ENCODE measurements around the gene ABCB10. TPM values are rescaled to one million over a fixed set of nuclear protein-coding genes. Genes with fewer than 3 reads are reported as not detected.

ABCB10 gene
- total RNA-seq, 2 donors from 2014 or later, result 11.0 to 21.9 TPM

- Histone ChIP-seq H3K4me3 (no peak overlapping the region), H3K4me1 (replicated peaks) (peaks cover 7% of the 10 kb centered on the region), H3K27ac (no peak overlapping the region), H3K27me3 (replicated peaks; ENCODE audit: insufficient read depth) (no peaks in the 10 kb centered on the region), H3K36me3 (no peaks in the 10 kb centered on the region), H3K9me3 (no peaks in the 10 kb centered on the region)
- no peak for TF ChIP-seq POLR2AphosphoS5 (IDR thresholded peaks at IDR 0.05)
- intact Hi-C loops (cut with DNase I), result no loop called here
- 91% methylated on average over 3 of the region's 3 CpGs for WGBS
- DNase-seq (ENCODE audit: low spot score), result no peak
Measured at GRCh38 chr1:229581485-229581884, 23.0 kb upstream of the ABCB10 start.

GRCh38 chr1:229579059-229579673 lies 20.7 kb upstream of the ABCB10 start:
- TF ChIP-seq POLR2A (IDR thresholded peaks at IDR 0.05) (no peak), POLR2AphosphoS5 (IDR thresholded peaks at IDR 0.05) (peak; percentile 68), CTCF (IDR thresholded peaks at IDR 0.05) (no peak)
- 2% methylated on average over 9 of the region's 9 CpGs for WGBS
- DNase-seq (ENCODE audit: low spot score), result peak; percentile 66
- Histone ChIP-seq H3K4me1 (replicated peaks) (peaks cover 7% of the 10 kb centered on the region), H3K27ac (peak overlapping the region; percentile 68 to 70), H3K4me3 (no peak overlapping the region), H3K36me3 (no peaks in the 10 kb centered on the region), H3K9me3 (no peaks in the 10 kb centered on the region), H3K27me3 (replicated peaks; ENCODE audit: insufficient read depth) (no peaks in the 10 kb centered on the region)
- intact Hi-C loops (cut with DNase I), result no loop called here

- intact Hi-C loops (cut with DNase I), result no loop called here
- H3K27me3 ChIP-seq (replicated peaks; ENCODE audit: insufficient read depth), result no peaks in the 10 kb centered on the region
- H3K27ac ChIP-seq, result peak overlapping the region; percentile 68 to 70
- H3K4me3 ChIP-seq, result no peak overlapping the region
- 64% methylated on average over 14 of the region's 14 CpGs for WGBS
- TF ChIP-seq POLR2AphosphoS5 (IDR thresholded peaks at IDR 0.05) (no peak), CTCF (IDR thresholded peaks at IDR 0.05) (peak in 1 of 4 experiments; percentile 26)
- peaks cover 7% of the 10 kb centered on the region for H3K4me1 ChIP-seq (replicated peaks)
- H3K9me3 ChIP-seq, result no peaks in the 10 kb centered on the region
- H3K36me3 ChIP-seq, result no peaks in the 10 kb centered on the region
- DNase-seq (ENCODE audit: low spot score), result no peak
Measured at GRCh38 chr1:229578168-229579058, 19.9 kb upstream of the ABCB10 start.

GRCh38 chr1:229574679-229575442 lies 16.4 kb upstream of the ABCB10 start:
- Histone ChIP-seq H3K4me3 (no peak overlapping the region), H3K27me3 (replicated peaks; ENCODE audit: insufficient read depth) (no peaks in the 10 kb centered on the region), H3K27ac (no peak overlapping the region), H3K36me3 (no peaks in the 10 kb centered on the region), H3K4me1 (replicated peaks) (peaks cover 7% of the 10 kb centered on the region), H3K9me3 (no peaks in the 10 kb centered on the region)
- no peak for TF ChIP-seq CTCF (IDR thresholded peaks at IDR 0.05)
- no peak for DNase-seq (ENCODE audit: low spot score)
- intact Hi-C loops (cut with DNase I), result no loop called here
- 96% methylated on average over 6 of the region's 6 CpGs for WGBS

- H3K27ac ChIP-seq, result no peak overlapping the region
- H3K9me3 ChIP-seq, result no peaks in the 10 kb centered on the region
- no peaks in the 10 kb centered on the region for H3K36me3 ChIP-seq
- TF ChIP-seq POLR2A (IDR thresholded peaks at IDR 0.05) (no peak), POLR2AphosphoS5 (IDR thresholded peaks at IDR 0.05) (no peak), CTCF (IDR thresholded peaks at IDR 0.05) (no peak)
- DNase-seq (ENCODE audit: low spot score), result no peak
- no peak overlapping the region for H3K4me3 ChIP-seq
- intact Hi-C loops (cut with DNase I), result no loop called here
- no peaks in the 10 kb centered on the region for H3K27me3 ChIP-seq (replicated peaks; ENCODE audit: insufficient read depth)
- H3K4me1 ChIP-seq (replicated peaks), result no peaks in the 10 kb centered on the region
- WGBS, result 85% methylated on average over 2 of the region's 2 CpGs
Measured at GRCh38 chr1:229572286-229572685, 13.8 kb upstream of the ABCB10 start.

All from prostate gland (tissue), 2 donors.